Measurements from ENCODE around the gene ZBTB7A.

The ZBTB7A gene

DNA sequence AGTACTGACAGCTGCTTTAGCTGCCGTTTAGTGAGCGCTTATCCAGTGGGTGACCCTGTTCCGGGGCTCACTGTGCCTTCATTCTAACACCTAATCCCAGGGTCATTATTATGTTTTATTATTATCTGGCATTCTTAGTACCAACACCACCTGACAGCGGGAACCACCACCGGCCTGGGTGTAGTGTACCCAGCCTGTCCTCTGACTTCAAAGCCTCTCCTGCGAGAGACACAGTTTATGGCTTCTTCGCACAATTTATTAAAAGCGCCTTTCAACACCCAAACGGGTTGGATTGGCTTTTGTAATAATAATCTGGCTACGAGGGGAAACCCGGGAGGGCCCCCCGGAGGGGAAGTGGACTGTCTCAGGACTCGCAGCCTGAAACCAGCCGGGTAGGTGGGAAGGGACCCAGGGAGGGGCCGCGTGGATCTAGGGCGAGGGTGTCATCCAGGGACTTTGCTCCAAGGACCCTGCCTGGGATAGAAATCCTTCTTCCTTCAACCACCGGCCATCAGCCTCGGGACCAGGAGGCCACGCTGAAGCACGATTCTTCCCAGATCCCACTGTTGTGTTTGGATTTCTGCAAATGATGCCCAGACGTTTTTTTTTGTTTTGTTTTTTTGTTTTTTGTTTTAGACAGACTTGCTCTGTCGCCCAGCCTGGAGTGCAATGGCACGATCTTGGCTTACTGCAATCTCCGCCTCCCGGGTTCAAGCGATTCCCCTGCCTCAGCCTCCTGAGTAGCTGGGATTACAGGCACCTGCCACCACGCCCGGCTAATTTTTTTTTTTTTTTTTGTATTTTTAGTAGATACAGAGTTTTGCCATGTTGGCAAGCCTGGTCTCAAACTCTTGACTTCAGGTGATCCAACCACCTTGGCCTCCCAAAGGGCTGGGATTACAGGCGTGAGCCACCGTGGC lies 1.6 kb upstream of the ZBTB7A start:
- DNase-seq (ENCODE audit: low spot score), result no peak

DNA sequence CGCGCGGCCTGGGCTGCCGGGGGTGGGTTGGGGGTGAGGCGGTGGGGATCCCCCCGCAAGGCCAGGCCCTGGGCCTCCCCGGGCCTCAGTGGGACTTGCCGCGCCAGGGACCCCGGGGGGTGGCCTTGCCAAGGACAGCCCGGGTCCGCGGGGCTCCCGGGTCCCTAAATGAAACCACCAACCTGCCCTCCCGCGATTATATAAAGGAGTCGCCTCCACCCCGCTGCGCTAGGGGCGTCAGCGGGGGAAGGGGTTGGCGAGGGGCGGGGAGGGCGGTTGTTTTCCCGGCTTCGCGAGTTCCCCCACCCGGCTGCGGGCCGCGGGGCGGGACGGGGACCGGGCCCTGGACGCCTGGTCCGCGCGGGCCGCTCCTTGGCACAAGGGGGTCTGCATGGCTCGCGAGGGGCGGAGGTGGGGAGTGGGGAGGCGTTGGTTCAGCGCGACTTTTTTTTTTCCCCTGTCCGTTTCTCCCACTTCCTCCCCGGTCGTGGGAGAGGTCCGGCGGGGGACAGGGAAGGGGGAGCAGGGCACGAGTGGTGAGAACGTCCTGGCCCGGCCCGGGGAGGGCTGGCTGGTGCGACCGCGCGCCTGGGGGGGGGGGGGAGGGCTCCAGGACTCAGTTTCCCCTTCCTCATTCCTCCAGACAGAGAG lies 822 bp upstream of the ZBTB7A start:
- no peak for DNase-seq (ENCODE audit: low spot score)

DNA sequence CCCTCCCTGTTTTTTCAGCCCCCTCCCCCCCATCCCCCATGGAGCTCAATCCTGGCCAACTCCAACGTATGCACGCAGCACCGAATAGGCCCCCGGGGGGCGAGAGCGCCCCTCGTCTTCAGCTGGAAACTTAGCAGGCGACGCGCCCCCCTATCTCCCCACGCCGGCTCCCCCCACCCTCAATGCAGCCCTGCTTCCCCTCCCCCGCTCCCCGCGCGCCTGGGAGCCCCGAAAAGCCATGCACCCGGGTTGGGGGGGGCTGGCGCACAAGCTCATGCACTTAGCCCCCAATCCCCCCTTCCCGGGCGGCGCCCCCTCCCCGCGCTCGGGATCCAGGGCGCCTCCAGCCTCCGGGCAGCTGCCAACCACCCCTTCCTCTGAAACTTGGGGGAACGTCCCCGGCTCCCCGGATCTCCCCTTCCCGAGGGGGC lies 508 bp downstream of the ZBTB7A start:
- no peak for DNase-seq (ENCODE audit: low spot score)

- DNase-seq (ENCODE audit: low spot score), result peak; percentile 98
Observed at GRCh38 chr19:4065430-4066175, 1.1 kb downstream of the ZBTB7A start.

DNA sequence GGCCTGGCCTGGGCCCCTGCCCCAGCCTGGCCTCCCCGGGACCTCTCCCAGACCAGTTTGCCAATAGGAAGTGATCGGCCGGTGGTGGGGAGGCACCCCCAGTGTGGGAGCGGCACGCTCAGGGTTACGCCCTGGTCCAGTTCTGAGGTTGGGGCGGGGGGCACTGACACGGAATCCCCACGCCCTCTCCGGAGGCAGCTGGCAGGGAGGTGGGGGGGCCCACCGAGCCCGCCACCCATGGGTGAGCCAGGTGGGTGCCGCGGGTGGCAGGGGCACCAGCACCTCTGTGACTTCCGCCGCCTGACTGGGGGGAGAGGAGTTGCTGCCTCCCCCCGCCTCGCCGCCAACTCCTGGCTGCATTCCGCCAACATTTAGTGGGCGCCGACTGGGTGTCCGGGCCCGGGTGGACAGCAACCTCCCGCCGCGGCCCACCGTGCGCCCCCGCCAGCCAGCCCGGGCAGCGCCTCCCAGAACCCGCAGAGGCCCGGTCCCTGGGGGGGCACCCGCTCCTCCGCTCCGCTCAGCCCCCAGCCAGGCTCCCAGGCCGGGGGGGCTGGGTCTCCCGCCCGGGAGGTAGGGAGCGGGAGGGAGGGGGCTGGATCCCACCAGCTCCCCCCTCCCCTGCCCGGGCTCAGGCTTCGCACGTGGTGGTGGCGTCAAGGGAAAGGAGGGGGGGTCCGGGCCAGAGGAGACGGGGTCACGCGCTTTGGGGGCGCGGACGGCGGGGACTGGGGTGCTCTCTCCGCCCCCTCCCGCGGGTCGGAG lies 2.0 kb downstream of the ZBTB7A start:
- no peak for DNase-seq (ENCODE audit: low spot score)

- DNase-seq (ENCODE audit: low spot score), result no peak
Observed at GRCh38 chr19:4064149-4064495, 2.6 kb downstream of the ZBTB7A start.

- DNase-seq (ENCODE audit: low spot score), result no peak
Observed at GRCh38 chr19:4063369-4064148, 3.1 kb downstream of the ZBTB7A start.

DNA sequence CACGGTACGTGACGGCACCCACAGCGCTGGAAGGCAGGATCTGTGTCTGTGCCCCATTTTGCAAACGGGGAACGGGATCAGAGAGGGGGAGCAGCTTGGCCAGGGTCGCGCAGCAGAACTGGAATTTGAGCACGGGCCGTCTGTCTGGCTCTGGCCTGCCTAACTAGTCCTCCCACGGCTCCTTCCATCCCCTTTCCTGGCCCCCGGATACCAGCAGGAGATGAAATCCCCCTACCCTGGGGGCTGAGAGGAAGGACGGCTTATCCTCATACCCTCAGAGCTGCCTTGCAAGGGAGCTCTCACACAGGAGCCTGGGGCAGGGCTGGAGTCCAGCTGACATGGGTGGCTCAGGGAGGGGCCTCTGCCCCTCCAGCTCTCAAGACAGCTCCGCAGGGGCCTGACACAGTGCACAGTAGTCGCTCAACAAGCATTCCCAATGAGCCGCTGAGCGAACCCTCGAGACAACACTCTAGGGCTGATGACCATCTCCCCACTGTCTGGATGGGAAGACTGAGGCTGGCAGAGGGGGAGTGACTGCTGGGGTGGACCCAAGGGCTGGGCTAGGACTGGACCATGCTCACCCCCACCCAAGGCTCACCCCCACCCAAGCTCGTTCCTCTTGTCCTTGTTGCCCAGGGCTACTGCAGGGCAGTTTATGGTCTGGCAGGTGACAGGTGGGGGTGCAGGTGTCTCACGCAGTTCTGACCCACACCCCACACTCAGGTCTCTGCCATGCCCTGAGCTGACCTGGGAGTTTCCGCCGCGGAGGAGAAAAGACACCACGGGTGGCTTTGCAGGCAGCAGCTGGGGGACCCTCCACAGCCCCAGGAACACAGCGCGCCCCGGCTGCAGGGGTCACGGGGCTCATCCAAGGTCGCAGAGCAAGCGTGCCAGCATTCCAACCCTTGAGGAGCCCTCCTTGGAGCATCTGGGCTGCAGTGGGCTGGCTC lies 4.0 kb downstream of the ZBTB7A start:
- DNase-seq (ENCODE audit: low spot score), result no peak

DNA sequence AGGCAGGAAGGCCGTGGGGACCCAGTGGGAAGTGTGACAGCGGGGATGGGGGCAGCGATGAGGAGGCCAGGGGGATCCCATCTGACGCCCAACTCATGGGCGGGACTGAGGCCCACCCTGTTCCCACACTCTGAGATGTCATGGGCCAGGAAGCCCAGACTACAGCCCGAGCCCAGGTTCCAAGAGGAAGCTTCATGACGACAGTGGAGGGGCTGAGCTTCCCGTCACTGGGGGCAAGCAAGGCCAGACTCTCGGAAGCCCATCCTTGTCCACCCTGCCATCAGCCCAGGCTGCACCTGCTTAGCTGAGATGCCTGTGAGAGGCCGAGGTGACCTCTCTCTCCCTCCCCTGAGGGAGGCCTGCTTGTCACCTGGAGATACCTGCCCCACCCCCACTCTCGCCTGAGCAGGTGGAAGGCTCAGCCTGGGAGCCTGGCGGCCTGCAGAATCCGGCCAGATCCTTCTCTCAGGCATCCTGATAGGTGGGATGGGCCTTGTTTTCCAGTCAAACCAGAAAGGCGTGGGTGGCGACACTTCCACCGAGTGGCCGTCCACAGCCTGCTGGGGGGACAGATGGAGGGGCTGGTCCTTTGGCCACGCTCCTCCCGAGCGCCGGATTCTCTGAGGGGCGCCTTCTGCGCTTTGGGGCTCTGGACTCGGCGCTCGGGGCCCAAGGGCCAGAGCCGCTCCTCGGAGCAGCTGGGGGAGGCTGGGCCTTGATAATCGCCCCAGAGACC lies 4.8 kb downstream of the ZBTB7A start:
- no peak for DNase-seq (ENCODE audit: low spot score)

DNA sequence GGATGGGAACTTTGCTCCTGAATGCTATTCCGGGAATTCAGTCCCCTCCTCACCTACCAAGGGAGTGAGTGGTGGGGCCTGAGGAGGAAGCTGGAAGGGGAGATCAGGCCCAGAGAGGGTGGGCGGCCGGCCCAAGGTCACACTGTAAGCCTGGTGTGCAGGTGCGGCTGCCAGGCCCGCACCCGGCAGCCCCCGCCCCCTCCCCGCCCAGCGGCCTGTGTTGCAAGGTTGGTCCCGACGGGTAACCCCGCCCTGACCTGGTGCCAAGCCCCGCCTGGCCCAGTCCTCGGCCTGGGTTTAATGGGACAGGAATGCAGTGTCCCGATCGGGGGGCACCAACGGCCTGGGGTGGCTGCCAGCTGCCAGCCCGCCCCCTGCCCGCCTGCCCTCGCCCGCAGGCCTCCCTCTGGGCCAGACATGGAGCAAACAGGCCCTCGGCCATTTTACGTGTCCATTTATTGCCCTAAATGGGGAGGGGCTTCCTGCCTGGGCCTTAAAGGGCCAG lies 5.5 kb downstream of the ZBTB7A start:
- no peak for DNase-seq (ENCODE audit: low spot score)

DNA sequence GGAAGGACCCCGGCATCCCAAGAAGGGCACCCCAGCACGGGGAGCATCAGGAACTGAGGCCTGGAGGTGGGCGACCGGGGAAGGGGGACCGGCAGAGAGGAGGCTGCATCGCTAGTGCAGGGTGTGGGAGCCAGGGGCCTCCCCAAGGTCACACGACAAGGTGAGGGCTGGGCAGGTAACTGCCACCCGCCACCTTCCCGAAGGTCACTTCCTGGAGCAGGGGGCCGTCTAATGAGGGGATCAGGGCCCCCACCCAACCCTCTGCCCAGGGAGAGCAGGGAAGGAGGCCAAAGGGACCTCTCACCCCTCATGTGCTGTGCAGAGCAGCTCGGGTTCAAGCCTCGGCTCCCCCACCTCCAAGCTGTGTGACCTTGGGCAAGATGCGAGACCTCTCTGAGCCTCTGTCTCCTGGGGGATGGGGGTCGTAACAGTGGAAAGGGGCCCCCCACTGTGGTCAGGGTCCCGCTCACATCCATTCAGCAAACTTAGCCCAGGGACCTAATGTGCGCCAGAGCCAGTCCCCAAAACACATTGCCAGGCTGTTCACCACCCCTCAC lies 6.0 kb downstream of the ZBTB7A start:
- no peak for DNase-seq (ENCODE audit: low spot score)

DNA sequence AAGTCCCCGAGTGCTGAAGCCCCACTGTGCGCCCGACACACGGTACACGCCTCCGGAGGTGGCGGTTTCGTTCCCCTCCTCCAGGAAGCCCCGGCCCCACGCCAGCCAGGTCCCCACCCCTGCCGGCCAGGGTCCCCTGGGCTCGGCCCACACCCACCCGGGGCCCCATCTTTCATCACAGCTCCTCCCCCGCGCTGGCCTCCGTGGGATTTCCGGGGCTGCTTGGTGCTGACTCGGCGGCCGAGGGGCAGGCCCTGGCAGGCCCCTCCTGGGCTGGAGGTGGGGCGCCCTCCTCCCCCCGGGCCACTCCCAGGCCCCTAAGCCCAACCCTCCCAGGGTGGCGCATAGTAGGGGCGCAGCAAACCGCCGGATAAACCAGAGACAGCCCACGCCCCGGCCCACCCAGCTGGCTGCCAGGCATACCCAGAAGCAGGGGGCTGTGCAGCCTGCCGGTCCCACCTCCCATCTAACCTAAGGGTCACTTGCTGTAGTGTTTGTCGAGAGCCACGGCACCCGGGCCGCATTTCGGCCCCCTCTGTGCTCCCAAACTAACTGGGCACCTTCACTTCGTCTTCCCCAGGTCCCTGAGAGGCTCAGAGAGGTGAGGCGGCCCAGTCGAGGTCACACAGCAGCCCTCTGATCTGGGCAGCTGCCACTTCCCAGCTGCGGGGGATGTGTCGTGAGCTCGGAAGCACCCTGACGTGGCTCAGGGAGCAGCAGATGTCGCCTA lies 6.6 kb downstream of the ZBTB7A start:
- DNase-seq (ENCODE audit: low spot score), result peak; percentile 75

DNA sequence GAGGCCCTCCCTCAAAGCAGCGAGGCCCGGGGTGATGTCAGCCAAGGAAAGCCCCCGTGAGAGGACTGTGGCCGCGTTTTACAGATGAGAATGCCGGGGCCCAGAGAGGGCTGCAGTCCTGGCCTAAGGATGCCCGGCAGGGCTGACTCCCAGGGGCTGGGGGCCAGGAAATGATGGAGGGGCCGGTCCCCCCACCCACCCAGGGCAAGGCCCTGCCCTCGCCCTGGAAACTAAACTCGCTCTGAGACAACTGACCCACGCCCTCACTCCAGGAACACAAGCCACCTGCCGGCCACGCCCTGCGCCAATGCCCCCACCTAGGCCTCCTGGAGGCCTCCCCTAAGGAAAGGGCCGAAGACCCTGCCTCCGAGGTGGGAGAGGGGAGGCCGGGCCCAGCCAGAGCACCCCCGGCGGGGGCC lies 7.2 kb downstream of the ZBTB7A start:
- DNase-seq (ENCODE audit: low spot score), result no peak

- DNase-seq (ENCODE audit: low spot score), result no peak
Observed at GRCh38 chr19:4058693-4059452, 7.8 kb downstream of the ZBTB7A start.

- DNase-seq (ENCODE audit: low spot score), result peak; percentile 65
Observed at GRCh38 chr19:4057931-4058692, 8.6 kb downstream of the ZBTB7A start.

GRCh38 chr19:4055209-4055552 lies 11.5 kb downstream of the ZBTB7A start:
- no peak for DNase-seq (ENCODE audit: low spot score)

All from CD4-positive, alpha-beta T cell treated with Interleukin-15 for 4 hours (primary cell).